K562 (cell line): ENCODE results near the gene ADI1. TPM values are rescaled to one million over a fixed set of nuclear protein-coding genes. Genes with fewer than 3 reads are reported as not detected.

ENCODE experiments used
- ATAC-seq: fragments of 200-7000 bp; cut with Tn5 transposase; 3 replicates; pipeline ENCODE4 v1.9.1; 2020; ENCODE audit warnings: moderate library complexity
- BruUV-seq: library from RNA; stranded (reverse); fragments of 400-500 nt; replicated peaks from 2 replicates; lab custom pipeline; 2021; lab: Mats Ljungman, UMichigan
- CTCF ChIA-PET: fragments of 300-600 bp; formaldehyde crosslinking; extraction: SDS; loops from one replicate; lab custom pipeline; 2021; ENCODE audit warnings: low intra/inter-chr PET ratio; lab: Yijun Ruan, JAX
- POLR2A ChIA-PET: fragments of 300-600, 350-650 bp; sonication (Branson Sonifier 250); formaldehyde crosslinking; extraction: SDS; loops from one replicate; lab custom pipeline; 2021; ENCODE audit warnings: antibody characterized with exemption, inconsistent platforms; lab: Yijun Ruan, JAX
- DNase-seq, 4 experiments: peaks; one replicate each; pipeline versions ENCODE4 v3.0.0 to v3.0.0-alpha.2; 2011 to 2018; ENCODE audit warnings: low spot score in 3 of 4, mixed read lengths in 3 of 4; ENCODE audit errors: extremely low read depth in 1 of 4
- FAIRE-seq: peaks from 2 replicates; lab custom pipeline; 2011; peaks lifted over from hg19 to GRCh38; lab: Jason Lieb, UNC
- H2AFZ ChIP-seq: 2 replicates; pipeline ENCODE4 v1.6.0; 2011; ENCODE audit warnings: low read depth, low read length, control low read depth, inconsistent platforms
- H3K27ac ChIP-seq: fragments of 200-600 bp; 3 replicates; pipeline ENCODE4 v1.8.0; 2011; ENCODE audit warnings: low read depth, mild to moderate bottlenecking, control low read depth, inconsistent platforms, low read length, moderate library complexity, mixed read lengths; ENCODE audit errors: extremely low read depth
- H3K27me3 ChIP-seq, 2 experiments: fragments of 300-600 bp in 1 of 2; 2 replicates in 1 of 2; 3 replicates in 1 of 2; pipeline versions ENCODE4 v1.6.0 to v1.8.0; 2011; ENCODE audit warnings: inconsistent platforms in 2 of 2, low read length in 2 of 2, mild to moderate bottlenecking in 1 of 2, mixed read lengths in 1 of 2, moderate library complexity in 1 of 2; ENCODE audit not compliant: control insufficient read depth in 2 of 2, insufficient read depth in 2 of 2
- H3K36me3 ChIP-seq: fragments of 300-600 bp; 3 replicates; pipeline ENCODE4 v1.8.0; 2011; ENCODE audit warnings: mild to moderate bottlenecking, low read length, inconsistent platforms; ENCODE audit not compliant: control insufficient read depth, insufficient read depth
- H3K4me1 ChIP-seq, 2 experiments: fragments of 200-600 bp in 1 of 2; replicated peaks in 1 of 2; 2 replicates in 1 of 2; 3 replicates in 1 of 2; pipeline versions ENCODE4 v1.5.1 to v1.8.0; 2011; ENCODE audit warnings: inconsistent platforms in 2 of 2, low read length in 2 of 2, mild to moderate bottlenecking in 1 of 2, mixed read lengths in 1 of 2, moderate library complexity in 1 of 2; ENCODE audit not compliant: control insufficient read depth in 2 of 2, insufficient read depth in 2 of 2
- H3K4me2 ChIP-seq: 2 replicates; pipeline ENCODE4 v1.6.1; 2011; ENCODE audit warnings: low read length, control low read depth, inconsistent platforms, mixed read lengths; ENCODE audit not compliant: insufficient read depth
- H3K4me3 ChIP-seq: fragments of 200-600 bp; sonication (generic), shearing (Covaris generic); 2 replicates; pipeline ENCODE4 v1.5.1; 2016; ENCODE audit warnings: control low read depth, inconsistent platforms
- H3K79me2 ChIP-seq: fragments of 200-600 bp; 3 replicates; pipeline ENCODE4 v1.8.0; 2011; ENCODE audit warnings: low read length, inconsistent platforms; ENCODE audit not compliant: control insufficient read depth, insufficient read depth
- H3K9ac ChIP-seq, 2 experiments: 2 replicates each; pipeline versions ENCODE4 v1.6.0 to v1.6.1; 2011; ENCODE audit warnings: low read depth in 2 of 2, low read length in 2 of 2, control low read depth in 1 of 2, inconsistent platforms in 1 of 2, mild to moderate bottlenecking in 1 of 2, mixed read lengths in 1 of 2; ENCODE audit not compliant: insufficient read depth in 1 of 2
- H3K9me1 ChIP-seq: one replicate; pipeline ENCODE4 v1.6.0; 2011; ENCODE audit warnings: inconsistent platforms, mild to moderate bottlenecking, low read length, moderate library complexity; ENCODE audit not compliant: control insufficient read depth, insufficient read depth
- H3K9me3 ChIP-seq: replicated peaks from 2 replicates; pipeline ENCODE4 v1.5.1; 2011; ENCODE audit warnings: low read depth, low read length, inconsistent platforms; ENCODE audit not compliant: control insufficient read depth, insufficient read depth
- H4K20me1 ChIP-seq: replicated peaks from 2 replicates; pipeline ENCODE4 v1.6.1; 2011; ENCODE audit warnings: low read length, inconsistent platforms, mixed read lengths; ENCODE audit not compliant: control insufficient read depth, insufficient read depth
- CBX1 ChIP-seq: sonication (generic); IDR thresholded peaks from 2 replicates; pipeline ENCODE4 v1.6.1; 2016; ENCODE audit warnings: antibody characterized with exemption, low read depth, mild to moderate bottlenecking
- CC2D1A ChIP-seq: fragments of 450-650 bp; IDR thresholded peaks from 2 replicates; pipeline ENCODE4 v1.6.1; 2017; ENCODE audit warnings: mild to moderate bottlenecking
- DIDO1 ChIP-seq: fragments of 450-650 bp; IDR thresholded peaks from 2 replicates; pipeline ENCODE4 v1.6.1; 2016; ENCODE audit warnings: low read depth, missing biosample characterization, missing genetic modification characterization
- HNRNPK ChIP-seq: fragments of 200-400 bp; formaldehyde crosslinking; IDR thresholded peaks from one replicate; pipeline ENCODE4 v1.6.1; 2018; ENCODE audit warnings: mild to moderate bottlenecking, low read depth, low read length; ENCODE audit not compliant: poor library complexity, severe bottlenecking
- JUND ChIP-seq, 2 experiments: IDR thresholded peaks; 2 replicates in 1 of 2; 3 replicates in 1 of 2; pipeline ENCODE4 v1.6.1; 2011; ENCODE audit warnings: borderline replicate concordance in 2 of 2, low read depth in 2 of 2, low read length in 2 of 2, improper control_type of control experiment in 1 of 2, missing biosample characterization in 1 of 2, missing genetic modification characterization in 1 of 2, missing genetic modification reagents in 1 of 2
- NFE2 ChIP-seq: IDR thresholded peaks from 2 replicates; pipeline ENCODE4 v1.6.1; 2014; ENCODE audit warnings: antibody characterized with exemption, low read depth
- NFRKB ChIP-seq: fragments of 450-650 bp; IDR thresholded peaks from 2 replicates; pipeline ENCODE4 v1.6.1; 2016; ENCODE audit warnings: low read depth
- SP1 ChIP-seq: sonication (generic); formaldehyde crosslinking; IDR thresholded peaks from 2 replicates; pipeline ENCODE4 v1.8.1; 2022; ENCODE audit warnings: mild to moderate bottlenecking, missing genetic modification reagents
- TCF3 ChIP-seq: sonication (generic); formaldehyde crosslinking; IDR thresholded peaks from 2 replicates; pipeline ENCODE4 v1.4.0; 2020; ENCODE audit warnings: mild to moderate bottlenecking, missing genetic modification reagents
- WGBS: fragments of 100-300 bp; shearing (Covaris generic); methylation state at CpG from one replicate; pipeline ENCODE4 v1.1.6; 2016; ENCODE audit warnings: low coverage, mixed read lengths; ENCODE audit not compliant: insufficient coverage; ENCODE audit errors: missing lambda C conversion rate; 5-methylcytosine and 5-hydroxymethylcytosine counted together
- in situ Hi-C: fragments of 300-500 bp; cut with MboI; formaldehyde crosslinking; loops from 4 replicates; pipeline ENCODE4 v1.15.0; 2018; ENCODE audit warnings: inconsistent platforms, mixed read lengths
- intact Hi-C: fragments of 100-400 bp; cut with micrococcal nuclease; formaldehyde crosslinking; loops from 2 replicates; pipeline ENCODE4 v1.14.2; 2022
- polyA plus RNA-seq, 8 experiments: library from polyadenylated mRNA; depleted of rRNA in 4 of 8; stranded (reverse) in 5 of 8; unstranded in 3 of 8; fragments of >200 nt; fragmentation: Nextera tagmentation in 2 of 8; fragmentation: Illumina TruSeq in 1 of 8; extraction: Ambion mirVana in 2 of 8; extraction: Trizol in 1 of 8; gene quantifications; 2 replicates each; pipeline versions ENCODE4 v1.2.1 to v1.2.3, GENCODE V29; 2011 to 2014; ENCODE audit warnings: inconsistent platforms in 1 of 8, missing spikeins in 1 of 8
- total RNA-seq, 7 experiments: library from RNA; depleted of rRNA in 6 of 7; stranded (reverse); fragments of >200 nt in 6 of 7; fragmentation: Illumina TruSeq in 2 of 7; extraction: Trizol in 2 of 7; gene quantifications; 2 replicates each; pipeline versions ENCODE4 v1.2.1 to v1.2.3, GENCODE V29; 2011 to 2021; ENCODE audit warnings: low replicate concordance in 1 of 7
- TF ChIP-seq, protein P1 (sequence below), 2 experiments: IDR thresholded peaks; 2 replicates each; pipeline ENCODE4 v1.6.1; 2012; ENCODE audit warnings: improper control_type of control experiment in 2 of 2, low read depth in 2 of 2, low read length in 2 of 2, borderline replicate concordance in 1 of 2
- TF ChIP-seq, protein P2 (sequence below): sonication (generic); formaldehyde crosslinking; IDR thresholded peaks from 2 replicates; pipeline ENCODE4 v1.8.0; 2022; ENCODE audit warnings: missing genetic modification reagents, mild to moderate bottlenecking, borderline replicate concordance
- TF ChIP-seq, protein P3 (sequence below): sonication (generic); formaldehyde crosslinking; IDR thresholded peaks from 2 replicates; pipeline ENCODE4 v1.8.1; 2023; ENCODE audit warnings: mild to moderate bottlenecking, missing genetic modification reagents, moderate library complexity

The ADI1 gene
- total and polyA plus RNA-seq, 9 of the 15 experiments (the other 6 are each of a cell fraction or from before 2014, with no cell fraction given), result 6.1 to 51.0 (median 27.1) TPM

- POLR2A ChIA-PET, result interaction anchor here (0.5 to 2.1 kb wide), 11 partner anchors 12 to 638 kb away, joined by 3 to 8 read pairs (median 3); partner anchors contain the start of gene COLEC11
- peak within 1 kb of the TSS; percentile 95 to 99 for H3K9ac ChIP-seq
- peak within 1 kb of the TSS; percentile 99 for H3K4me3 ChIP-seq
- peaks cover 42% of the 10 kb centered on the region for H3K36me3 ChIP-seq
- in situ Hi-C loops (no loop called here), intact Hi-C loops (loop anchor here (1.0 kb wide), 1 partner anchor 17 kb away; the partner anchor contains the start of gene RPS7)
- H3K9me3 ChIP-seq, result no peaks in the 10 kb centered on the region
- H3K27ac ChIP-seq, result peak within 1 kb of the TSS; percentile 89
- peaks cover 49% of the 10 kb centered on the region for H3K79me2 ChIP-seq
- H3K4me2 ChIP-seq, result peak within 1 kb of the TSS; percentile 91
- ATAC-seq, result peak; percentile 99
- FAIRE-seq, result peak; percentile 98
- TSS peak; percentile 76 for BruUV-seq
- H3K4me1 ChIP-seq, result peaks cover 16 to 20% of the 10 kb centered on the region in 2 experiments; a peak in 4 of 5 replicates
- H4K20me1 ChIP-seq, result no peaks in the 10 kb centered on the region
- CTCF ChIA-PET, result no interaction called here
- peak; percentile 98 to 99 (median 98) for DNase-seq
- no peaks in the 10 kb centered on the region for H3K9me1 ChIP-seq
- under 1% methylated on average over 55 of the region's 67 CpGs for WGBS
- no peaks in the 10 kb centered on the region for H3K27me3 ChIP-seq
- peak within 1 kb of the TSS; percentile 92 for H2AFZ ChIP-seq
- TF ChIP-seq, protein P1, sequence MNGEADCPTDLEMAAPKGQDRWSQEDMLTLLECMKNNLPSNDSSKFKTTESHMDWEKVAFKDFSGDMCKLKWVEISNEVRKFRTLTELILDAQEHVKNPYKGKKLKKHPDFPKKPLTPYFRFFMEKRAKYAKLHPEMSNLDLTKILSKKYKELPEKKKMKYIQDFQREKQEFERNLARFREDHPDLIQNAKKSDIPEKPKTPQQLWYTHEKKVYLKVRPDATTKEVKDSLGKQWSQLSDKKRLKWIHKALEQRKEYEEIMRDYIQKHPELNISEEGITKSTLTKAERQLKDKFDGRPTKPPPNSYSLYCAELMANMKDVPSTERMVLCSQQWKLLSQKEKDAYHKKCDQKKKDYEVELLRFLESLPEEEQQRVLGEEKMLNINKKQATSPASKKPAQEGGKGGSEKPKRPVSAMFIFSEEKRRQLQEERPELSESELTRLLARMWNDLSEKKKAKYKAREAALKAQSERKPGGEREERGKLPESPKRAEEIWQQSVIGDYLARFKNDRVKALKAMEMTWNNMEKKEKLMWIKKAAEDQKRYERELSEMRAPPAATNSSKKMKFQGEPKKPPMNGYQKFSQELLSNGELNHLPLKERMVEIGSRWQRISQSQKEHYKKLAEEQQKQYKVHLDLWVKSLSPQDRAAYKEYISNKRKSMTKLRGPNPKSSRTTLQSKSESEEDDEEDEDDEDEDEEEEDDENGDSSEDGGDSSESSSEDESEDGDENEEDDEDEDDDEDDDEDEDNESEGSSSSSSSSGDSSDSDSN (IDR thresholded peaks at IDR 0.05; ENCODE audit: borderline replicate concordance in 1 of 2, low read depth in 2 of 2, low read length in 2 of 2), result peak in 1 of 2 experiments; percentile 68; a peak in 1 of 4 replicates
- TF ChIP-seq, protein P2, sequence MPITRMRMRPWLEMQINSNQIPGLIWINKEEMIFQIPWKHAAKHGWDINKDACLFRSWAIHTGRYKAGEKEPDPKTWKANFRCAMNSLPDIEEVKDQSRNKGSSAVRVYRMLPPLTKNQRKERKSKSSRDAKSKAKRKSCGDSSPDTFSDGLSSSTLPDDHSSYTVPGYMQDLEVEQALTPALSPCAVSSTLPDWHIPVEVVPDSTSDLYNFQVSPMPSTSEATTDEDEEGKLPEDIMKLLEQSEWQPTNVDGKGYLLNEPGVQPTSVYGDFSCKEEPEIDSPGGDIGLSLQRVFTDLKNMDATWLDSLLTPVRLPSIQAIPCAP (CRISPR knock-in tag), result 0 out of 2 replicates have a peak, but pooled peaks have one; percentile 41
- TF ChIP-seq SP1 (peak; percentile 94), CC2D1A (0 out of 2 replicates have a peak, but pooled peaks have one; percentile 57), TCF3 (CRISPR knock-in tag) (0 out of 2 replicates have a peak, but pooled peaks have one; percentile 3), JUND (IDR thresholded peaks at IDR 0.05; ENCODE audit: borderline replicate concordance, low read depth, low read length) (peak; percentile 67), JUND (tag; IDR thresholded peaks at IDR 0.05; ENCODE audit: borderline replicate concordance, low read depth, low read length) (peak; percentile 43; the same call in 1 of the 3 replicates), NFE2 (0 out of 2 replicates have a peak, but pooled peaks have one; percentile 8), CBX1 (no peak; the same call in 1 of the 2 replicates), DIDO1 (tag) (0 out of 2 replicates have a peak, but pooled peaks have one; percentile 42), HNRNPK (no peak), NFRKB (peak; percentile 53; the same call in 1 of the 2 replicates)
- TF ChIP-seq, protein P3, sequence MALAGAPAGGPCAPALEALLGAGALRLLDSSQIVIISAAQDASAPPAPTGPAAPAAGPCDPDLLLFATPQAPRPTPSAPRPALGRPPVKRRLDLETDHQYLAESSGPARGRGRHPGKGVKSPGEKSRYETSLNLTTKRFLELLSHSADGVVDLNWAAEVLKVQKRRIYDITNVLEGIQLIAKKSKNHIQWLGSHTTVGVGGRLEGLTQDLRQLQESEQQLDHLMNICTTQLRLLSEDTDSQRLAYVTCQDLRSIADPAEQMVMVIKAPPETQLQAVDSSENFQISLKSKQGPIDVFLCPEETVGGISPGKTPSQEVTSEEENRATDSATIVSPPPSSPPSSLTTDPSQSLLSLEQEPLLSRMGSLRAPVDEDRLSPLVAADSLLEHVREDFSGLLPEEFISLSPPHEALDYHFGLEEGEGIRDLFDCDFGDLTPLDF (CRISPR knock-in tag), result peak; percentile 66; the same call in 1 of the 2 replicates
Observed at GRCh38 chr2:3558205-3559014, 39.1 kb upstream of the ADI1 start, which contains the start of gene RNASEH1. RNASEH1 (minus strand) TSS chr2:3558333; CDS start chr2:3558260, 73 bp downstream.
